ENCODE measurements around the gene CARHSP1.
"Not testable (repeated sequence)": the region's sequence is repeated elsewhere in the genome, so short reads cannot be mapped to it uniquely, and the experiment has no call there.

The CARHSP1 gene

GRCh38 chr16:8855972-8856371 lies 12.8 kb downstream of the CARHSP1 start:
- DNase-seq (ENCODE audit: low read depth in 2 of 3, low spot score in 1 of 3): no peak

- DNase-seq (ENCODE audit: low read depth in 2 of 3, low spot score in 1 of 3): no peak
Measured at GRCh38 chr16:8855051-8855786, 13.6 kb downstream of the CARHSP1 start.

- no peak for DNase-seq (ENCODE audit: low read depth in 2 of 3, low spot score in 1 of 3)
Measured at GRCh38 chr16:8854298-8854948, 14.4 kb downstream of the CARHSP1 start.

GRCh38 chr16:8853611-8854010 lies 15.2 kb downstream of the CARHSP1 start:
- DNase-seq (ENCODE audit: low read depth in 2 of 3, low spot score in 1 of 3): no peak

- DNase-seq (ENCODE audit: low read depth in 2 of 3, low spot score in 1 of 3): no peak
Measured at GRCh38 chr16:8853150-8853549, 15.7 kb downstream of the CARHSP1 start.

- DNase-seq (ENCODE audit: low read depth in 2 of 3, low spot score in 1 of 3): no peak
Measured at GRCh38 chr16:8852534-8852933, 16.3 kb downstream of the CARHSP1 start.

GRCh38 chr16:8851761-8852403 lies 16.9 kb downstream of the CARHSP1 start:
- no peak for DNase-seq (ENCODE audit: low read depth in 2 of 3, low spot score in 1 of 3)

GRCh38 chr16:8850279-8850885 lies 18.4 kb downstream of the CARHSP1 start:
- no peak for DNase-seq (ENCODE audit: low read depth in 2 of 3, low spot score in 1 of 3)

GRCh38 chr16:8849411-8850011 lies 19.3 kb downstream of the CARHSP1 start:
- no peak for DNase-seq (ENCODE audit: low read depth in 2 of 3, low spot score in 1 of 3)

GRCh38 chr16:8848939-8849391 lies 19.8 kb downstream of the CARHSP1 start:
- no peak for DNase-seq (ENCODE audit: low read depth in 2 of 3, low spot score in 1 of 3)

- DNase-seq (ENCODE audit: low read depth in 2 of 3, low spot score in 1 of 3): no peak
Measured at GRCh38 chr16:8848231-8848938, 20.4 kb downstream of the CARHSP1 start.

GRCh38 chr16:8847623-8848022 lies 21.2 kb downstream of the CARHSP1 start:
- DNase-seq (ENCODE audit: low read depth in 2 of 3, low spot score in 1 of 3): no peak

GRCh38 chr16:8847145-8847544 lies 21.7 kb downstream of the CARHSP1 start:
- no peak for DNase-seq (ENCODE audit: low read depth in 2 of 3, low spot score in 1 of 3)

- DNase-seq (ENCODE audit: low read depth in 2 of 3, low spot score in 1 of 3): no peak
Measured at GRCh38 chr16:8846401-8846932, 22.3 kb downstream of the CARHSP1 start.

GRCh38 chr16:8845699-8846298 lies 23.0 kb downstream of the CARHSP1 start:
- no peak for DNase-seq (ENCODE audit: low read depth in 2 of 3, low spot score in 1 of 3)

- not testable (repeated sequence) for DNase-seq (ENCODE audit: low read depth in 2 of 3, low spot score in 1 of 3)
Measured at GRCh38 chr16:8843296-8843695, 25.5 kb downstream of the CARHSP1 start.

- not testable (repeated sequence) for DNase-seq (ENCODE audit: low read depth in 2 of 3, low spot score in 1 of 3)
Measured at GRCh38 chr16:8842016-8842415, 26.8 kb downstream of the CARHSP1 start.

GRCh38 chr16:8837594-8837993 lies 31.2 kb downstream of the CARHSP1 start:
- DNase-seq (ENCODE audit: low read depth in 2 of 3, low spot score in 1 of 3): not testable (repeated sequence)

- DNase-seq (ENCODE audit: low read depth in 2 of 3, low spot score in 1 of 3): not testable (repeated sequence)
Measured at GRCh38 chr16:8836797-8837196, 32.0 kb downstream of the CARHSP1 start.

- no peak for DNase-seq (ENCODE audit: low read depth in 2 of 3, low spot score in 1 of 3)
Measured at GRCh38 chr16:8832717-8833105, 36.1 kb downstream of the CARHSP1 start.
